Measurements from ENCODE around the gene PAX2. TPM values are rescaled to one million over a fixed set of nuclear protein-coding genes. Genes with fewer than 3 reads are reported as not detected.
"Not testable (repeated sequence)": the region's sequence is repeated elsewhere in the genome, so short reads cannot be mapped to it uniquely, and the experiment has no call there.

PAX2 gene
- total RNA-seq (2014; rRNA removed; shearing (Covaris generic)), result not detected in 2 replicates
- polyA plus RNA-seq (2015; cell fraction: cytosol; rRNA removed), result not detected in 2 replicates
- polyA plus RNA-seq (2015; cell fraction: nucleus; rRNA removed), result not detected in 2 replicates

DNA sequence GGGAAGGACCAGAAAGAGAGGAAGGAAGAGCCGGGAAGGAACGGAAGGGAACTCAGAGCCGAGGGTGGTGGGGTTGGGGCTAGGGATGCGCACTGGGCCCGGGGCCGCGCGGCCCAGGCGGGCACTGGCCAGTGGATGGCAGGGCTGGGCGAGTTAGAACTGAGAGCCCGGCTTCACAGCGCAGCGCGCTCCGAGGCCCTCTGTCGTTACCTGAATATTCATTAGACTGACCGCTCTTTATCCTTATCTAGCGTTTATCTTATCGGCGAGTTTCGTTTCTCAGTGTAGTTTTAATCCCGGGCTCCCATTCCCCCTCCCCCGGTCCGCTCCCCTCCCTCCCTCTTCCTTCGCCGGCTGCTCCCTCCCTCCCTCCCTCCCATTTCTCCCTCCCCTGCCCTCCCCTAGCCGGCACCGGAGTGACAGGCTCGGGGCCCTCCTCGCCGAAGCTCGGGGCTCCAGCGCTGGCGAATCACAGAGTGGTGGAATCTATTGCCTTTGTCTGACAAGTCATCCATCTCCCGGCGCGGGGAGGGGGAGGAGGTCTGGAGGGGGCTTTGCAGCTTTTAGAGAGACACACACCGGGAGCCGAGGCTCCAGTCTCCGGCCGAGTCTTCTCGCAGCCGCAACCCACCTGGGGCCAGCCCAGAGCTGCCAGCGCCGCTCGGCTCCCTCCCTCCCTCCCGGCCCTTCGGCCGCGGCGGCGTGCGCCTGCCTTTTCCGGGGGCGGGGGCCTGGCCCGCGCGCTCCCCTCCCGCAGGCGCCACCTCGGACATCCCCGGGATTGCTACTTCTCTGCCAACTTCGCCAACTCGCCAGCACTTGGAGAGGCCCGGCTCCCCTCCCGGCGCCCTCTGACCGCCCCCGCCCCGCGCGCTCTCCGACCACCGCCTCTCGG lies at the start of gene PAX2:
PAX2 (plus strand) TSS at position 596 of the 895 bp plus-strand sequence. CDS start 679 bp downstream, outside the sequence.
- DNase-seq (ENCODE audit: low read depth, low spot score), result no peak
- in situ Hi-C loops (cut with HindIII; ENCODE audit: low pct_unique_long_range_greater_than_20kb, low sequenced_read_pairs), result no loop called here

DNA sequence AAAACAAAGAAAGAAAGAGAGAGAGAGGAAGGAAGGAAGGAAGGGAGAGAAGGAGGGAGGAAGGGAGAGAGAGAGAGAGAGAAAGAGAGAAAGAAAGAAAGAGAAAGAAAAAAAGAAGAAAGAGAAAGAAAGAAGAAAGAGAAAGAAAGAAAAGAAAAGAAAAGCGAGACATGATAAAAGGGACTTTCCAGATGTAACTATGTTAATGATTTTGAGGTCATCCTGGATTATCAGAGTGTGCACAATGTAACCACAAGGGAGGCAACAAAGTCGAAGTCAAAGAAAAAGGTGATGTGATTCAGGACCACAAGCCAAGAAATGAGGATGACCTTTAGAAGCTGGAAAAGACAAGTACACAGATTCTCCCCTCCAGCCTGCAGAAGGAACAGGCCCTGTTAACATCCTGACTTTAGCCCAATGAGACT lies 48.9 kb upstream of the PAX2 start:
- in situ Hi-C loops (cut with HindIII; ENCODE audit: low pct_unique_long_range_greater_than_20kb, low sequenced_read_pairs), result no loop called here

DNA sequence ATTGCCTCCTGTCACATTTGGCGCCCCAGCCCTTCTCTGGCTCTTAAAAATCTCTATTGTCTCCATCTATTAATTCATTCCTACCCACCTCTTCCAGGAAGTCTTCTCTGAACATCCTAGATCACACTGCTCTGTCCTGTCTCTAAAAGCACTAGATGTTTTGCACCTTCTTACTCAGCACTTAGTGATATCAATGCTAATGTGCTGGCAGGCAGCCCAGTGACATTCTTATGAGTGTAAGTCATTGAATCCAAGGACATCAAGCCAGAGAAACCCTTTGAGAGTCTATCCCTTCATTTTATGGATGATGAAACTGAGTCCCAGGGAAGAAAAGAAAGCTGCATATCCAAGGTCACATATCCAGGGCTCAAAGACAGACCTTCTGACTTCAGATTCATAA lies 48.3 kb upstream of the PAX2 start:
- in situ Hi-C loops (cut with HindIII; ENCODE audit: low pct_unique_long_range_greater_than_20kb, low sequenced_read_pairs), result no loop called here
- peak; percentile 25 for DNase-seq (ENCODE audit: low read depth, low spot score)

More for the DNA sequence above, 48.9 kb upstream of the PAX2 start:
- no peak for DNase-seq (ENCODE audit: low read depth, low spot score)

DNA sequence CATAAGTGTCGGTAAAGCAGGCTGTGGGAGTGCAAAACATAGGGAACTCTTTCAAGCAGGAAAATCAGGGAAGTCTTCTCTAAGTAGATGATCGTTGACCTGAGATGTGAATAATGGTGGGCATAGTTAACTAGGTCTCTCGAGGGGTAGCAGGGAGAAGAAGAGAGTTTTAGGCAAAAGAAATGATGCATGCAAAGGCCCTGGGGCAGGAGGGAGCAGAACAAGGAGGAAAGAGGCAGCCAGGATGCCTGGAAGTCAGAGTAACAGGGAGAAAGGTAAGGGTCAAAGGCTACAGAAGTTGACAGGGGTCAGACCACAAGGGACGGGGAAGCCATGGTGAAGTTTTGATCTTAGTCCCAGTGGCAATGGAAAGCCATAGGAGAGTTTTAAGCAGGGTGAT lies 47.8 kb upstream of the PAX2 start:
- in situ Hi-C loops (cut with HindIII; ENCODE audit: low pct_unique_long_range_greater_than_20kb, low sequenced_read_pairs), result no loop called here
- no peak for DNase-seq (ENCODE audit: low read depth, low spot score)

DNA sequence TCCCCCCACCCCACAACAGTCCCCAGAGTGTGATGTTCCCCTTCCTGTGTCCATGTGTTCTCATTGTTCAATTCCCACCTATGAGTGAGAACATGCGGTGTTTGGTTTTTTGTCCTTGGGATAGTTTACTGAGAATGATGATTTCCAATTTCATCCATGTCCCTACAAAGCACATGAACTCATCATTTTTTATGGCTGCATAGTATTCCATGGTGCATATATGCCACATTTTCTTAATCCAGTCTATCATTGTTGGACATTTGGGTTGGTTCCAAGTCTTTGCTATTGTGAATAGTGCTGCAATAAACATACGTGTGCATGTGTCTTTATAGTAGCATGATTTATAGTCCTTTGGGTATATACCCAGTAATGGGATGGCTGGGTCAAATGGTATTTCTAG lies 43.7 kb upstream of the PAX2 start:
- DNase-seq (ENCODE audit: low read depth, low spot score); in situ Hi-C loops (cut with HindIII; ENCODE audit: low pct_unique_long_range_greater_than_20kb, low sequenced_read_pairs): not testable (repeated sequence)

DNA sequence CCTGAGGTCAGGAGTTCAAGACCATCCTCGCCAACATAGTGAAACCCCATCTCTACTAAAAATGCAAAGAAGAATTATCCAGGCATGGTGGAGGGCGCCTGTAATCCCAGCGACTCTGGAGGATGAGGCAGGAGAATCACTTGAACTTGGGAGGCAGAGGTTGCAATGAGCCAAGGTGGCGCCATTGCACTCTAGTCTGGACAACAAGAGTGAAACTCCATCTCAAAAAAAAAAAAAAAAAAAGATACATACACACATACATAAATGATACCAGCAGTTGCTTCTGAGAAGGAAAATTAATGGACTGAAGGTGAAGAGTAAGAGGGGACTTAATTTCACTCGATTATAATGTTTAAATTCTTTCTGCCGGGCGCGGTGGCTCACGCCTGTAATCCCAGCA lies 40.2 kb upstream of the PAX2 start:
- DNase-seq (ENCODE audit: low read depth, low spot score), result peak; percentile 34
- in situ Hi-C loops (cut with HindIII; ENCODE audit: low pct_unique_long_range_greater_than_20kb, low sequenced_read_pairs), result no loop called here

DNA sequence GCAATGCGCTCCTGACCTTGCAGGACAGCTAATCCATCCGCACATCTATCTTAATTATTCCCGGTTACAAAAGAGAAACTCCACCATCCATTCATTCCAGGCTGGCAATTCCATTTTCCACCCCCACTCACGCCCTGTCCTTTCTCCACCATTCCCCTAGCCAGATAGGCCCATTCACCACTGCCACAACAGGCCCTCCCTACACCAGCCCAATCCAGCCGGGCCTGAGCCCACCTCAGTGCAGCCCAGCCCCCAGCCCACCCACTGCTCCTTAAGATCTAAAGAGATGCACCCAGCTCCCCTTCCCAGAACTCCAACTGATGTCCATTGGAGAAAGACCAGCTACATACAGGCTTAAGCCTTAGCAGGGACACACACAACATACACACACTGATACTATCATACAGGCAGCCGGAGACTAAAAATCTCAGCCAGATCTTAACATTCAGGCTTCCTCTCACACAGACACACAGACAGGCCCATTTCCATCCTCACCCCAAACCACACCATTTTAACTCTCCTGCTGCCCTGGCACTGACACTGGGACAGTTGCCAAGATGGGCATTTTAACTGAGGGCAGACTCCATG lies 38.0 kb upstream of the PAX2 start:
- no peak for DNase-seq (ENCODE audit: low read depth, low spot score)
- in situ Hi-C loops (cut with HindIII; ENCODE audit: low pct_unique_long_range_greater_than_20kb, low sequenced_read_pairs), result no loop called here

DNA sequence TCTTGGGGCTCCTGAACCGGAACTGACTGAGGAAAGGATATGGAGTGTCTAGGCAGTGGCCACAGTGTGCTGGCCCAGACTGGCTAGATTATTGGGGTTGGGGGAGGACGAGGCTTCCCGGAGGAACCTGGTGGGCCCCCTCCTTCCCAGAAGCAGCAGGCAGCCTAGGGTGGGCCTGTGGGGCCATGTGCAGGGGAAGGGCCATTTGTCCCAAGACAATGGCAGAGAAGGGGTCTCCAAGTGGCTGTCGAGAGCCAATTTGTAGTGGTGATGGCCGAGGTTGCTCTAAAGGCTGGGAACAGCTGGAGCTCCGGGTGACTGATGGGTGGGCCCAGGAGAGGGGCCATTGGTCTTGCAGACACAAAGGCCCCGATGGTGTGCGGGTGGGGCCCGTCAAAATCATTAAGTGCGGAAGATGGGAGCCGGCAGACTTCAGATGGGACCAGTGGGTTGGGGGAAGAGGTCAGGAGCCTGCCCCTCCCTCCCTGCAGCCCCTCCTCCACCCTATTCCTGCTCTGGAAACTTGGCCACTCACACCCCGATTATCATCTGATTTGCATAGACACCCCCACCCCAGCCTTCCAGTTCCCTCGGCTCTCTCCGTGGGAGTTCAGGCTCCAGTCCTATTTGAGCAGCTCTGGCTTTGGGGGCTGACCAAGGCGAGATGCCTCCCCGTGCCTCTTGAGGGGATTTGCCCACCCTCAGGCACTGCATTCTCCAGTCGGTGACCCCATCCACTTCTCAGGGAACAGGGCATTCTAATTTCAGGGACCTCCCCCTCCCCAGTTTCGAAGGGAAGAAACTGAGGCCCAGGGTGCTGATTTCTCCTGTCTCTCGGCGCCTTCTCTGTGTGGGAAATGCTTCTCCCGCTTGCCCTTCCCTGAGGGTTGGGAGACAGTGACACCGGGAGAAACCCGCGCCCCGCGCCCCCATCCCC lies 36.0 kb upstream of the PAX2 start:
- DNase-seq (ENCODE audit: low read depth, low spot score), result no peak
- in situ Hi-C loops (cut with HindIII; ENCODE audit: low pct_unique_long_range_greater_than_20kb, low sequenced_read_pairs), result no loop called here

DNA sequence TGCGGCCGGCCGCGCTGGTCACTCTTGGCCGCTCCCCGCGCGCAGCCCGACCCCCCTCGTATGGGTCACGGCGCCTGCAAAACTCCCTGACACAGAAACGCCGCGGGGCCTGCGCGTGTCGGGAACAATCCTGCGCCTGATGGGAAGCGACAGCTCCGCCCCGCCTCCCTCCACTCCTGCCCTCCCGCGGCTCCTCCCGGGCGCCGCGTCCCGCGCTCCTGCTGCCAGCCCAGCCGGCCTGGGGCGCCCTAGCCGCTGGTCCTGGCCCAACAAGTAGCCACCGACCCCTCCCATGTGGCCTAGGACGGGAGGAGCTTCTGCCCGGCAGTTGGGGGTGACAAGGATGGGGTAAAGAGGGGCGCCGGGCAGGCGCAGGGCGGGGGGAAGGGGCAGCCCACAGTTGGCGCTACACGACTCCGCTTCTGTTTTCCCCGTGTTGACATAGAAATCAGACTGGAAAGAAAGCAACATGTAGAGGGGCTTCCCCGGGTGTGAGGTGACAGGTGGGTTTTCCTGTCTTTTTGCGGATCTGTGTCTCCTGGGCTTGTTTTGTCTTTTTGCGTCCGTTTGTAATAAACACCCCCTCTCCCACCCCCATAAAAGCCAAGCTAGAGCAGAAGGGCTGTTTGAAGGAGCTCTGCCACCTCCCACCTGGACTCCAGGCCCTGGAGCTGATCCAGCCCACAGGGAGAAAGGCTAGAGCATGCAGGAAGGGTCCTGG lies 35.1 kb upstream of the PAX2 start:
- no peak for DNase-seq (ENCODE audit: low read depth, low spot score)
- in situ Hi-C loops (cut with HindIII; ENCODE audit: low pct_unique_long_range_greater_than_20kb, low sequenced_read_pairs), result no loop called here

DNA sequence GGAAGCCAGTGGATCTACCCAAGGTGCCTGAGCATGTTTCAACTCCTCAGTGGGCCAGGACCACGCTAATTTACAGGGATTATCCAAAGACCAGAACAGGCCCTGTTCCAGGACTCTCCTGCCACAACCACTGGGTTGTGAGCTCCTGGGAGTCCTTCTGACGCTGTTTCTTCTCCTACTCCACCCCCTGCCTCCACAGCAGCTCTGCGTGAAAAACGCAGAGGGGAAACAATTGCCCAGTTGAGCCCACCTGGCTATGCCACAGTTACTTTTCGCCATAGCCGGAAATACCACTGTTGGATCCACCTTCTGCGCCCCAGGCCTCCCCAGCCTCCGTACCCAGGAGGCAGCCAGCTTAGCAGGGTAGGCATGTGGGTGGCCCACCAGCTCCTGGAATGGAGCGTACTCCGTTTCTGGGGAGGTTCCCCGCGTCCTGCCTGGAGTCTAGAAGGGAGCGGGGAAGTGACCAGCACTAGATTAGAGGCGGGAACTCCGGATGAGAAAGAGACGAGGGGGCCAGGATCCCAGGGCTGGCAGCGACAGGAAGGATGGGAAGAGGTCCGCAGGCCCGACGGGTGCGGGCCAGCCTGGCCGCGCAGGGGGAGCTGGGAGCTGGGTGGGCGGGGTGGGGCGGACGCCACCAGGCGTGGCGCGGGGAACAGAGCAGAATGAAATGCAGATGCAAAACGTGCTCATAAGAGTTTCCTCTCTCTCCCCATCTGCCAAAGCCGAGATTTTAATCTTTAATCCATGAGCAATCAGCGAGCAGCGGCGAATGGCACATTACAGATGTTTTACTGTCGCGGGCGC lies 32.1 kb upstream of the PAX2 start:
- in situ Hi-C loops (cut with HindIII; ENCODE audit: low pct_unique_long_range_greater_than_20kb, low sequenced_read_pairs), result no loop called here
- DNase-seq (ENCODE audit: low read depth, low spot score), result no peak

DNA sequence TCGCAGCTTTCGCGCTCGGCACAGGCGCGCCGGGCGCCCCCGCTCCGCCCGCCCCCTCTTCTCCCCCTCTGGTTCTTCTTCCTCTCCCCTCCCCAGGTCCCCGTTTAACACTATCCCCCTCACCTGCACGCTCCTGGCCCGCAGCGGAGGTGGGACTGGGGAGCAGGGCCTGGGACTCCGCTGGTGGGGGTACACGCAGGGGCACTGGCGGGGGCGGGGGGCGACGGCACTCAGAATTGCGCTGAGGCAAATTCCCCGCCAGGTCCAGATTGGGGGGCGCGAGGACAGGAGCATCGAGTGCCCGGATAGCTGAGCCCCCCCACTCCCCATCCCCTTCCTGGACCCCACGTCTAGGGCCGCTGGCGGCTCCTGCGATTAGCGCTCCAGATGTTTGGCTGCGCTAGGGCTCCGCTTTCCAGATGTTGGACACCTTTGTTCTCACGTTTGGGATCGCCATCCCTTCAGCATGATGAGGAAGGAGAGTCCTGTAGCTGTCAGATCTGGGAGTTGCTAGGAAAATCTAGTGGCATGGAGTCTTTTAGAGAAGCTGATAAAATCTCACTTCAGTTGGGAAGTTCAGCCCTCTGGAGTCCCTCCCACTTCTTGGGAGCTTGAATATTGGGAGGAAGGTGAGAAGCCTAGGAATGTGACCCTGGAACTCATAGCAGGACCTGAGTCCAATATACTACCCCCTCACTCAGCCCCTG lies 31.4 kb upstream of the PAX2 start:
- in situ Hi-C loops (cut with HindIII; ENCODE audit: low pct_unique_long_range_greater_than_20kb, low sequenced_read_pairs), result no loop called here
- no peak for DNase-seq (ENCODE audit: low read depth, low spot score)

DNA sequence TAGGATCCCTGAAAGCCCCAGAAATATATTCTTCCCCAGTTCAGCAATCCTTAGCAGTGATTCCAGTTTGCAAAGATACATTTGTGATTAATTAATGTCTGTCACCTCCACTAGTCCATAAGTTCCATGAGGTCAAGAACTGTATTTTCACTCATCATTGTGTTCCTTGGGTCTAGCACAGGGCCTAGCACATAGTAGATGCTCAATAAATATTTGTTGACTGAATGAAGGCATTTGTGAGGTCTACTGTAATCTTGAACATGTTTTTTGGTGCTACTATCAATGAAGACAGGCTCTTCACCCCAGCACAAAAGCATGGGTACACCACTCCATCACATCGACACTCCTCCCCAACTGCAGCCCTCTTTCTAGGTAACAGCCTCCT lies 30.8 kb upstream of the PAX2 start:
- no peak for DNase-seq (ENCODE audit: low read depth, low spot score)
- in situ Hi-C loops (cut with HindIII; ENCODE audit: low pct_unique_long_range_greater_than_20kb, low sequenced_read_pairs), result no loop called here

DNA sequence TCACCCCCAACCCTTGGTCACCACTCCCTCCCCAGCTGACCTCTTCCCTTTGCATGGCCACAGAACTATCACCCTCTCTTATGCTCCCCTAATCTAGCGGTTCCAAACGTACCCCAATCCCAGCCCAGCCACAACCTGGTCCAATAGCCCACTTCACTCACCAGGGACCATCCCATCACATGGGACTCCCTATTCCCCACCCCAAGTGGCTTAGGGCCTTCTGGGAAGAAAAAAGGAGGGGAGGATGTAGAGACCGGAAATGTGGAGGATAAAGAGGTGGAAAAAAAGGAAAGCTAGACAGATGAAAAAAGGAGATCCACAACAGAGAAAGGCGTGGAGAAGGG lies 30.3 kb upstream of the PAX2 start:
- in situ Hi-C loops (cut with HindIII; ENCODE audit: low pct_unique_long_range_greater_than_20kb, low sequenced_read_pairs), result no loop called here

DNA sequence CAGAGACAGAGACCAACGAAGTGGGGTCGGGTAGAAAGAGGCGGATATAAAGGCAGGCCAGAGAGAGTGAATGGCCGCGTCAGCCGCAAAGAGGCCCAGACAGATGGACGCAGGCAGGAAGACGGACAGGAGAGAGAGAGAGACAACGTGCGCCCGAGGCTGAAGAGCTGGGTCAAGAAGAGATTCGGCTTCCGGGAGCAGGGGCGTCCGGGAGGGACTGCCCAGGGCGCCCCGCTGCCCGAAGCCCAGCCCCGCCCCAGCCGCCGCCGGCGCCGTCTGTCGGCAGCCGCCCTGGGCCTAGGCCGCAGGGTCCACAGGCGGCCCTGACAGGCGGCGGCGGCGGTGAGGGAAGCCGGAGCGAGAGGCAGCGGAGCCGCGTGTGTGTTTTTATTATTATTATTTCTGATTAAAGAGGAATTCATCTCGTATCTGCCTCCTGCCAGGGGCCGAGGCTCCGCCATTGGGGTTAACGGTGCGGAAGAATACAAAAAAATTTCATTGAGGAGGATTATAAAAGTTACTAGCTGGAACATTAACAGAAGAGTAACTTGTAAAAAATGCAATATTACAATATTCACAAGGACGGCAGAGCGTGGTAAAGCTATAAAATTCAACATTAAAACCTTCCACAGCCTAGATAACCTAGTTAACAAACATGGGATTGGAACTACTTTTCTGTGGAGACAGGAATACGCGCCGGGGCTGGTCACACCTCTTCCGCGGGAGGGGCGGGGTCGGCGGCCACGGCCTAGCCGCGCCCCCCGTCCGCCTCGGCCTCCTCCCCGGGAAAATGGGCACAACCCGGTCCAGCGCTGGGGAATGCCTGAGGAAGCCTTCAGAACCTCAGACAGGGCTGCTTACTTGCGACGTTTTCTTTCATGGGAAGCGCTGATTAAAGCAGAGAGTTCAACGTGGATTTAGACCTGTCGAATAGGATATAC lies 29.7 kb upstream of the PAX2 start:
- DNase-seq (ENCODE audit: low read depth, low spot score), result no peak
- in situ Hi-C loops (cut with HindIII; ENCODE audit: low pct_unique_long_range_greater_than_20kb, low sequenced_read_pairs), result no loop called here

More for the DNA sequence above, 30.3 kb upstream of the PAX2 start:
- DNase-seq (ENCODE audit: low read depth, low spot score), result no peak

DNA sequence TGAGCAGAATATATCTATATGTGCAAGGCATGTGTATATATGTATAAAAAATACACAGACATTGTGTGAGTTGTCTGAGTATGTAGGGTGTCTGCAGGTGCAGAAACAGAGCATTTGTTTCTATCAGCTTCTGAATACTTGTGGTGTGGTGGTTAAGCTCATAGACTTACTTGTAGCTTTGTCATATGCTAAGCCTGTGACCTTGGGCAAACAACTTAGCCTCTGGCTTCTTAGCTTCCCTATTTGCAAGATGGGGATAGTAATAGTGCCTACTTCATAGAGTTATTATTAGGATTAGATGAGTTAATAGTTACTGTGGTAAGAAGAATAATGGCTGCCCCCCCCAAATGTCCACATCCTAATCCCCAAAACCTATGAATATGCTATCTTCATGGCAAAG lies 28.2 kb upstream of the PAX2 start:
- in situ Hi-C loops (cut with HindIII; ENCODE audit: low pct_unique_long_range_greater_than_20kb, low sequenced_read_pairs), result no loop called here
- DNase-seq (ENCODE audit: low read depth, low spot score), result peak; percentile 5
